Esophagus squamous epithelium (tissue), 5 donors: Measurements from ENCODE around the gene ERF. TPM values are rescaled to one million over a fixed set of nuclear protein-coding genes. Genes with fewer than 3 reads are reported as not detected.
A peak's percentile ranks its signal among the peaks of the same experiment; 100 is the strongest.

Experiments
- DNase-seq: peaks from one replicate; lab custom pipeline; 2025; lab: John Stamatoyannopoulos, UW
- H3K27ac ChIP-seq, 4 donors: fragments of 200-600 bp; sonication (generic); one replicate each; pipeline ENCODE4 v1.5.1; 2016 to 2019; ENCODE audit warnings: mild to moderate bottlenecking in 1 of 4
- H3K27me3 ChIP-seq, 4 donors: fragments of 200-600 bp; sonication (generic); 1 replicate in 3 of 4; 2 replicates in 1 of 4; pipeline versions ENCODE4 v1.5.1 to v1.6.0; 2017 to 2021; ENCODE audit warnings: antibody characterized with exemption in 1 of 4
- H3K36me3 ChIP-seq, 3 donors: fragments of 200-600 bp; sonication (generic); one replicate each; pipeline ENCODE4 v1.5.1; 2016 to 2019
- H3K4me1 ChIP-seq, 3 donors: fragments of 200-600 bp; sonication (generic); one replicate each; pipeline ENCODE4 v1.5.1; 2017 to 2019
- H3K4me3 ChIP-seq, 4 donors: fragments of 200-600 bp; sonication (generic); 1 replicate in 3 of 4; 2 replicates in 1 of 4; pipeline ENCODE4 v1.5.1; 2016 to 2019; ENCODE audit warnings: mild to moderate bottlenecking in 2 of 4, moderate library complexity in 1 of 4
- H3K9me3 ChIP-seq, 3 donors: fragments of 200-600 bp; sonication (generic); one replicate each; pipeline ENCODE4 v1.5.1; 2016 to 2019
- POLR2A ChIP-seq, 4 donors: fragments of 450-650 bp; IDR thresholded peaks; one replicate each; pipeline ENCODE4 v1.6.1; 2017; ENCODE audit warnings: antibody characterized with exemption in 4 of 4, mild to moderate bottlenecking in 4 of 4, moderate library complexity in 3 of 4
- WGBS, 2 donors: methylation state at CpG; one replicate each; pipeline ENCODE4 v1.1.5; 2018; 5-methylcytosine and 5-hydroxymethylcytosine counted together
- intact Hi-C: fragments of 100-400 bp; cut with DNase I; formaldehyde crosslinking; loops from one replicate; pipeline ENCODE4 v1.15.0; 2022
- total RNA-seq, 4 donors: library from RNA; depleted of rRNA; stranded (reverse); fragments of >200 nt; gene quantifications; one replicate each; pipeline ENCODE4 v1.1.0, GENCODE V29; 2016
- TF ChIP-seq, protein P1 (sequence below), 6 experiments: fragments of 450-650 bp in 4 of 6; fragments of 200-600 bp in 2 of 6; sonication (generic) in 2 of 6; IDR thresholded peaks; one replicate each; pipeline ENCODE4 v1.5.1; 2016 to 2019; ENCODE audit warnings: antibody characterized with exemption in 6 of 6, mild to moderate bottlenecking in 4 of 6, moderate library complexity in 4 of 6
- donor health status: DM: yes; HTN: yes; CAD: no.

The ERF gene
- total RNA-seq, 4 donors from 2014 or later: 13.3 to 32.5 (median 21.0) TPM

DNA sequence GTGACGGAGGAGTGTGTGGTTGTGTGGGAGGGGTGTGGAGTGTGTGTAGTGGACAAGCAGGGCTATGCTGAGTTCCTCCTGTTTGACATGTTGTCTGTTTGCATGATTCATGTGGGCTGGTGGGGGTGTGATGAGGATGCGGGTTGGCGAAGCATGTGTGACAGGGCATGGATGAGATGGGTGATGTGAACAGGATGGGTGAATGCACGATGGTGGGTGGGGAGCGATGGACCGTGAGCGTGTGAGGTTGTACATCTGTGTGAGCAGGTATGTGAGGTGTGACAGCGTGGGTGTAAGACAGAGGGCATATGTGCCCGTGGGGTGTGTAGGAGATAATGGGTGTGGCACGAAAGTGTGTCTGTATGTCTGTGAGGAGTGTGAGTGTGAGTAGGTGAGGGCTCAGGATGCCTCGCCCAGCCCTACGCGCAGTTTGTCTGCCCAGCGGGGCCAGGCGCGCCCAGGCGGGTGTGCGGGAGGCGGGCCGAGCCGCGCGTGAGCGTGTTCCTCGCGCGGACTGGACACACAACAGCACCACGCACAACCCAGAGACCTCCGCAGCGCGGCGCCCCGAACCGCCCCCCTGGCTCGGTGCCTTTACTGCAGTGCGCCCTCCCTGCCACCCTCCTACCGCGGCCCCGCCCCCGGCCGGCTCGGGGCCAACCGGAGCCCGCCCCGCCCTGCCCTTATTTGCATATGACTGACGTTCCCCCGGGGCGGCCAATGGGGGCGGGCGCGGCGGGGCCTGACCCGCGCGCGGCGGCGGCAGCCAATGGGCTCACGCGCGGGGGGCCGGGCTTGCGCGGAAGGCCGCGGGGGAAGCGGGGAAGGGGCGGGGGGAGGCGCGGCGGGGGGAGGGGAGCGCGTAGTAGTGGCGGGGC, 28.5 kb upstream of the ERF start:
- peaks cover 60 to 87% (median 66%) of the 10 kb centered on the region in 3 donors for H3K4me1 ChIP-seq
- DNase-seq: peak; percentile 87
- intact Hi-C loops: no loop called here
- peak in 2 of 4 donors; percentile 39 to 78 for TF ChIP-seq POLR2A (IDR thresholded peaks at IDR 0.05)
- TF ChIP-seq, protein P1, sequence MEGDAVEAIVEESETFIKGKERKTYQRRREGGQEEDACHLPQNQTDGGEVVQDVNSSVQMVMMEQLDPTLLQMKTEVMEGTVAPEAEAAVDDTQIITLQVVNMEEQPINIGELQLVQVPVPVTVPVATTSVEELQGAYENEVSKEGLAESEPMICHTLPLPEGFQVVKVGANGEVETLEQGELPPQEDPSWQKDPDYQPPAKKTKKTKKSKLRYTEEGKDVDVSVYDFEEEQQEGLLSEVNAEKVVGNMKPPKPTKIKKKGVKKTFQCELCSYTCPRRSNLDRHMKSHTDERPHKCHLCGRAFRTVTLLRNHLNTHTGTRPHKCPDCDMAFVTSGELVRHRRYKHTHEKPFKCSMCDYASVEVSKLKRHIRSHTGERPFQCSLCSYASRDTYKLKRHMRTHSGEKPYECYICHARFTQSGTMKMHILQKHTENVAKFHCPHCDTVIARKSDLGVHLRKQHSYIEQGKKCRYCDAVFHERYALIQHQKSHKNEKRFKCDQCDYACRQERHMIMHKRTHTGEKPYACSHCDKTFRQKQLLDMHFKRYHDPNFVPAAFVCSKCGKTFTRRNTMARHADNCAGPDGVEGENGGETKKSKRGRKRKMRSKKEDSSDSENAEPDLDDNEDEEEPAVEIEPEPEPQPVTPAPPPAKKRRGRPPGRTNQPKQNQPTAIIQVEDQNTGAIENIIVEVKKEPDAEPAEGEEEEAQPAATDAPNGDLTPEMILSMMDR (IDR thresholded peaks at IDR 0.05): peak in 1 of 6 experiments; percentile 8
- peak overlapping the region; percentile 84 to 99 (median 96) for H3K27ac ChIP-seq
- peaks cover 15 to 19% (median 16%) of the 10 kb centered on the region in 3 donors for H3K36me3 ChIP-seq
- H3K9me3 ChIP-seq: no peaks in the 10 kb centered on the region
- H3K4me3 ChIP-seq: peak overlapping the region; percentile 41 to 87 (median 64)
- 1% methylated on average over 23 to 32 of the region's 74 CpGs for WGBS, 2 donors
- no peaks in the 10 kb centered on the region for H3K27me3 ChIP-seq

DNA sequence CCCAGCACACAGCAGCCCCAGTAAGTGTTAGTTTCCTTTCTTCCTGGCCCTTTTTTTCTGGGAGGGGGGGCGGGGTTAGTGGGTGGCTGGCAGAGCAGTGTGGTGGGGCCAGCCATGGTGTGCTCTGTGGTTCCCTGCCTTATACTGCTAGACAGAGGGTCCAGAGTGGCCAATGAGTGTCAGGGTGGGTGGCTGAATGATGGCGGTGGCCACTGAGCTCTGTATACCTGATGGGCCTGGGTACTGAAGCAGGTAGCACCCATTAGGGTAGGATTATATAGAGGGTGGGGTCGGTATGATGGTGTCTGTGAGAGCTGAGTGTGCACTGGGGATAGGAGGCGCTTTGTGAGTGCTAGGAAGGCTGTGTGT, 27.9 kb upstream of the ERF start:
- TF ChIP-seq POLR2A (IDR thresholded peaks at IDR 0.05): no peak
- TF ChIP-seq, protein P1 (IDR thresholded peaks at IDR 0.05): no peak
- peaks cover 10 to 12% (median 10%) of the 10 kb centered on the region in 3 donors for H3K36me3 ChIP-seq
- DNase-seq: no peak
- H3K9me3 ChIP-seq: no peaks in the 10 kb centered on the region
- H3K27ac ChIP-seq: peak overlapping the region; percentile 84 to 99 (median 96)
- WGBS, 2 donors: 19 to 28% methylated on average over 3 to 4 of the region's 4 CpGs
- H3K27me3 ChIP-seq: no peaks in the 10 kb centered on the region
- peaks cover 66 to 92% (median 72%) of the 10 kb centered on the region in 3 donors for H3K4me1 ChIP-seq
- peak overlapping the region in 2 of 4 donors; percentile 71 to 87 for H3K4me3 ChIP-seq
- intact Hi-C loops: no loop called here

DNA sequence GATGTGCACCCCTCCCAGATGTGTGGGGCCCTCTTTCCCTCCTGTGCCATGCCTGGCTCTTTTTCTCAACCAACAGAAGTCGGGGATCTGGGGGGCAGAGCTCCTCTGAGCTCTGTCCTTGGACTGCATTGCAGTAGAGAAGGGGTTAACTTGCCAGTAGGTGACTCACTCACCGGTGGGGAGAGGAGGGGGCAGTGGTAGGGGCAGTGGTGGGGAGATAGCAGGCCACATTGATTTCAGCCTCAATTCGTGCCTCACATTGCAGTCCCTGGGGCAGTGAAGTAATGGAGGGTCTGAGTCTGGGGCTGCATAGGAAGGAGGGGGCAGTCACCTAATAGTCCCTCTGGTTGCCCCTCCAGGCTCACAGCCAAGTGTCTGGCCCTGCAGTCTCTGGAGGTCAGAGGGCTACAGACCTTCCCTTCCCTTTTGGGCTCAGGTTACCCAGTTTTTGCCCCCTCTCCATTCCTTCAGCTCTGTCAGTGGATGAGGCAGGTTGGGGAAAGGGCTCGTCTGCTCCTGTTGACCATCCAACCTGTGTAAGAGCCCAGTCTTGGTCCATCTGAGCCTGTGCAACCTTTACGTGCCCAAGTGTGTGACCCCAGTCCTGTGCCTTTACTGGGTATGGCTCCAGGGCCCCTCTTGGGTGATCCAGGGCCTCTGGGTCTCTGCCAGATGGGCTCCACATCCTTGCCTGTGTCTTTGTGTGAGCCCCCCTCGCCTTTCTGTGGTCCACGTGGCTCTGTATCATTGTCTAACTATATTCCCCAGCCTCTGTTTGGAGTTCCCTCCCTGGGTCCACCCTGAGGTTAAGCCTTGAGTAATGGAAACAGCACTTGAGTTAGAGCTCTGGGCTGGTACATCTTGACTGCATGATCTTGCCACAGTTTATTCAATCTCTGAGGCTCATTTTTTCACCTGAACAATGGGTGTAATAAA, 27.2 kb upstream of the ERF start:
- Histone ChIP-seq H3K4me1 (peaks cover 74 to 92% (median 79%) of the 10 kb centered on the region in 3 donors), H3K9me3 (no peaks in the 10 kb centered on the region), H3K4me3 (peak overlapping the region in 3 of 4 donors; percentile 63 to 96 (median 88)), H3K27ac (peak overlapping the region; percentile 84 to 99 (median 96)), H3K36me3 (peaks cover 3 to 5% (median 3%) of the 10 kb centered on the region in 3 donors), H3K27me3 (no peaks in the 10 kb centered on the region)
- DNase-seq: no peak
- intact Hi-C loops: no loop called here
- TF ChIP-seq, protein P1 (IDR thresholded peaks at IDR 0.05): no peak
- TF ChIP-seq POLR2A (IDR thresholded peaks at IDR 0.05): no peak
- WGBS, 2 donors: 6 to 22% methylated on average over 2 to 6 of the region's 7 CpGs

DNA sequence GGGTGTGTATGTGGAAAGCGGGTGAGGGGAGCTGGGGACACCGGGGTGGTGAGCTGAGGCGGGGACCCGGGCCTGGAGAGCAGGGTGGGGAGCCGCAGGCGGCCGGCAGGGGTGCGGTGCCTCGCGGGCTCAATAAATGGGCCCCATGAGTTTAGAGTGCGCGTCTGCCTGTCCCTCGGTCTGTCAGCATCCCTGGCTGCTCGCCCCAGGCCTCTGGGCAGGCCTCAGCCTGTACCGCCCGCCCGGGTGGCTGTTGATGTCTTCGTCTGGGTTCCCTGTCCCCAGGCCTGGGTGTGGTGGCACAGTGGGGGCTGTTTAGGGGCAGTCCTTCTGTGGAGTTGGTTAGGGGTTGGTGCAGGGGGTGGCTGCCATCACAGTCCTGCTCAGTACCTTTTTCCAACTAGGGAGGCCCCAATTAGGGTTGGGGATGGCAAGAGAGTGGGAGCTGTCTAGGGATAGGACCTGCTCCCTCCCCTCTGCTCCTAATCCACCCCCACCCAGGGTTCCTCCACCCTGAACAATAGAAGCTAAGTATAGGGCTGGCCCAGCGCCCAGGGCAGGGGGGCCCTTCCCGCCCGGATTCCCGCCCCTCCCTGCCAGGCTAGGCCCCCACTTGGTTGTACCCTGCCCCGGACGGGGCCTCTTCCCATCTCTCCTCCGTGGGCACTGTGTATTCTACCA, 26.4 kb upstream of the ERF start:
- H3K27ac ChIP-seq: peak overlapping the region; percentile 84 to 99 (median 96)
- intact Hi-C loops: no loop called here
- WGBS, 2 donors: 0 to 6% methylated on average over 5 to 7 of the region's 25 CpGs
- no peaks in the 10 kb centered on the region for H3K9me3 ChIP-seq
- H3K27me3 ChIP-seq: no peaks in the 10 kb centered on the region
- peak overlapping the region; percentile 34 to 96 (median 76) for H3K4me3 ChIP-seq
- TF ChIP-seq, protein P1 (IDR thresholded peaks at IDR 0.05): peak in 3 of 6 experiments; percentile 10 to 14 (median 12)
- no peak for TF ChIP-seq POLR2A (IDR thresholded peaks at IDR 0.05)
- peaks cover 0 to 5% (median 0%) of the 10 kb centered on the region in 3 donors for H3K36me3 ChIP-seq
- H3K4me1 ChIP-seq: peaks cover 77 to 92% (median 82%) of the 10 kb centered on the region in 3 donors
- no peak for DNase-seq
